GM12864 (cell line): ENCODE results near the gene PTPRB.

Source experiments
- DNase-seq: peaks from one replicate; pipeline ENCODE4 v3.0.0-alpha.2; 2011; ENCODE audit warnings: low read depth
- H3K4me3 ChIP-seq: 2 replicates; pipeline ENCODE4 v1.5.1; 2011; ENCODE audit warnings: mild to moderate bottlenecking, low read depth, low read length, control low read depth
- TF ChIP-seq, protein P1 (sequence below): IDR thresholded peaks from 2 replicates; pipeline ENCODE4 v1.5.1; 2011; ENCODE audit warnings: low read depth, mild to moderate bottlenecking, moderate library complexity, low read length, control low read depth, inconsistent platforms; ENCODE audit errors: missing control alignments

PTPRB gene

DNA sequence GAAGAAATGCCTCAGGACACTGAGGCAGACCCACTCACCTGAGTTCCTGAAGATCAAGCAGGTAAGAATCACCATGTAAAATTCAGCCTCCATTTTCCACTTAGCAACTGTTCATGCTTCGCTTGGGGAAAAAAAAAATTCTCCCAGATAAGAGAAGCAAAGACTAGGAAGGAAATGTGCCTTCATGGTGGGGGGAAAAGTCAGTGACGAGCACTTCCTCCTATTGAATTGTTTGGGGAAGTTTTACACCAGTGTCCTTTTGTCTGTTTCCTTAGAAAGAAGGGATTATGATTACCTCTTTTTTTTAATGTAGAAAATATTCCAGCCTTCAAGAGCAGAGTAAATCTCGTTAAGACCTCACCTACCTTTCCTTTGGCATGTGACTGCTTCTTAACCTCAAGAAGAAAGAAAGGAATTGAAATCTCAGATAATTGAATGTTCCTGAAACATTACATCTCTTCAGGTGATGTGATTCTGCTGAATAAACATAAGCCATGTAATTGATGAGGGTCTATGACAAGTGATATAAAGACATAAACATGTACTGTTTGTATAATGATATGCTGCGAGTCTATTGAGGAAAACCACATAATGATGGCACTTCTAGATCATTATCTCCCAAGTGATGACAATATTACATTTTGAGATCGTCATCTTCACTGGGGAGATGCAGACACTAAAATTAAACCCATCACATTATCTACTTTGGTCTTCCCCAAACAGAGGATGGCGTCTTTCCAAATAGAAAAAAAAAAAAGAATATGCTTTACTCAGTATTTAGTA is at the start of gene PTPRB:
Gene PTPRB (minus strand): TSS at position 127 of the 783 bp plus-strand sequence. CDS start 34 bp downstream, at position 93.
- H3K4me3 ChIP-seq: no peak within 1 kb of the TSS
- no peak for DNase-seq
- TF ChIP-seq, protein P1, sequence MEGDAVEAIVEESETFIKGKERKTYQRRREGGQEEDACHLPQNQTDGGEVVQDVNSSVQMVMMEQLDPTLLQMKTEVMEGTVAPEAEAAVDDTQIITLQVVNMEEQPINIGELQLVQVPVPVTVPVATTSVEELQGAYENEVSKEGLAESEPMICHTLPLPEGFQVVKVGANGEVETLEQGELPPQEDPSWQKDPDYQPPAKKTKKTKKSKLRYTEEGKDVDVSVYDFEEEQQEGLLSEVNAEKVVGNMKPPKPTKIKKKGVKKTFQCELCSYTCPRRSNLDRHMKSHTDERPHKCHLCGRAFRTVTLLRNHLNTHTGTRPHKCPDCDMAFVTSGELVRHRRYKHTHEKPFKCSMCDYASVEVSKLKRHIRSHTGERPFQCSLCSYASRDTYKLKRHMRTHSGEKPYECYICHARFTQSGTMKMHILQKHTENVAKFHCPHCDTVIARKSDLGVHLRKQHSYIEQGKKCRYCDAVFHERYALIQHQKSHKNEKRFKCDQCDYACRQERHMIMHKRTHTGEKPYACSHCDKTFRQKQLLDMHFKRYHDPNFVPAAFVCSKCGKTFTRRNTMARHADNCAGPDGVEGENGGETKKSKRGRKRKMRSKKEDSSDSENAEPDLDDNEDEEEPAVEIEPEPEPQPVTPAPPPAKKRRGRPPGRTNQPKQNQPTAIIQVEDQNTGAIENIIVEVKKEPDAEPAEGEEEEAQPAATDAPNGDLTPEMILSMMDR: no peak

DNA sequence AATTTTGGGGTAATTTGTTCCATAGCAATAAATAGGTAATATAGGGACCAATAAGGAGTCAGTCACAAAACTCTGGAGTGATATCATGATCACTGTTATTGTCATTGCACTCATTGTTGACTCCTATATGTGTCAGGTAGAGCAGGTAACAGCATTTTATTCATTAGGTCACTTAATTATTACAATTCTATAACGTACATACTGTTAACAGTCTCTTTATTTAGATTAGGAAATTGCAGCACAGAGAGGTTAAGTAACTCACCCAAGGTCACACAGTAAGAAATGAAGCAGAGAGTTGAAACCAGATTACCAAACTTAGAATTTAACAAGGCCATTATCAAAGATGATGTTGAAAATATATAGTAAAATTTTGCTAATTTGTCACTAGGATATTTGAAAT is 49.7 kb upstream of the PTPRB start:
- no peak for DNase-seq
- H3K4me3 ChIP-seq: no peak overlapping the region
- TF ChIP-seq, protein P1: no peak

DNA sequence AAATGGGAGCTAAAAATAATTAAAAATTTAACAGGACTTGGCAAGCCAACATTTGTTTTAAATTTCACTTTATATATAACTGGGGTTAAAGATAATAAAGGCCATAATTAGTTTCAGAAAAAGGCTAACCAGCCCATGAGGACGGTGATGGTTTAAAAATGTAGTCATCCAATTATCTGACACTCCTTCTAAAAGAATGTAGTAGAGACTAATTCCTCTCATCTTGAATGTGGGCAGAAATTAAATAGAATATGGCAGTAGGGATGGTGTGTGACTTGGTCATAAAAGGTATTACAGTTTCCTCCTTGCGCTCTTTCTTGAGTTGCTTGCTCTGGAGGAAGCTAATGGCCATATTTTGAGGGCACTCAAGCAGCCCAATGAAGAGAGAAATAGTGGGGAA is 49.1 kb upstream of the PTPRB start:
- TF ChIP-seq, protein P1: no peak
- H3K4me3 ChIP-seq: no peak overlapping the region
- no peak for DNase-seq

DNA sequence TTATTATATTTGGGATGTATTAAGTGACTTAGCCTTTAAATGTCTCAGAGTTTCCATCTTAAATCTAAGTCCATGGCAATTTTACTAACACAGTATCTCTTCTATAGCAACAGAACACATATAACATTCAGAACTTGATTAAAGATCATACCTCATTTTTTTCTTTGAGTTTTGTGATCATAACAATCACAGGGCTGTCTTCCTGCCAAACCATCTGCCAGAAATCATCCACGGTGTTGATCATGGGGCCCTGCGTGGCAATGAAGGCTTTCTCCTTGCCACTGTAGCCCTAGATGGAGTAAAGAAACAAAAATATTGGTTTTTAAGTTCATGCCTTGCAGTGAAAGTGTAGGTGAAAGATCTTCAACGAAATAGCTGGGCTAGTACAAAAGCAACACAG is 46.7 kb upstream of the PTPRB start:
- TF ChIP-seq, protein P1: no peak
- no peak for DNase-seq
- no peak overlapping the region for H3K4me3 ChIP-seq

DNA sequence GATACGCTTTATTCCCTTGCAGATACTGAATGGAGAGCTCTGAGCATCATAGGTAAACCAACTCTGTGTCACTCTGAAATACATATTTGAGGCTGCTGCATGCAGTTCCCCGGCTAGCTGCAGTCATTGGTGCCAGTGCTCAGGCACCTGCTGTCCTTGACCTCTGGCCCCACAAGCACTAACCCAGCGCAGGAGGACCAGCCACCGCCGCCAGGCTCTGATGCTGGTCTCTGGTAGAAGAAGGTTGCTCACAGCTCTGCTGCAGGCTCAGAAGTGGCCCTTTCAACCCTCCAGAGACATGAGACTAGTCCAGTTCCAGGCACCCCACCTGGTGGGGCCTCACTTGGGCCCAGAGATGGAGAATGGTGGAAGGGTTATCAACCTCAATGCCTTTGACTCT is 34.5 kb upstream of the PTPRB start:
- no peak for DNase-seq
- TF ChIP-seq, protein P1: no peak
- no peak overlapping the region for H3K4me3 ChIP-seq

DNA sequence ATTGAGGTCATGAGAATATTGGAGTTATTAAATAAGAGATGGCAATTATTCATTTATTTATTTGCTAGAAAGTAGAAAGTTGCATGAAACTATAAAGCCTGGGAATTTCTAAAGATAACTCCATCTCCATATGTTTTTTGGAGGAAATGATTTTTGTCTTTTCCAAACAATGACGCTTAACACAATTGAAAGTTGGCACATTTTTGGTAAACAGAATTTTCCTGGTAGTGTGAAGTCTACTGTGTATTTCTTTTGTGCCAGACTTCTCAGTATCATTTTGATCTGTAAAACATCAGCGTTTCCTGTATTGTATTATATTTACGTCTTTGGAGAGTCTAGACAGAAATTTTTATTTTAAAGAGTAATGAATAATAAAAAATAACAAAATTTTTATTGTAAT is 33.7 kb upstream of the PTPRB start:
- DNase-seq: no peak
- H3K4me3 ChIP-seq: no peak overlapping the region
- TF ChIP-seq, protein P1: no peak

DNA sequence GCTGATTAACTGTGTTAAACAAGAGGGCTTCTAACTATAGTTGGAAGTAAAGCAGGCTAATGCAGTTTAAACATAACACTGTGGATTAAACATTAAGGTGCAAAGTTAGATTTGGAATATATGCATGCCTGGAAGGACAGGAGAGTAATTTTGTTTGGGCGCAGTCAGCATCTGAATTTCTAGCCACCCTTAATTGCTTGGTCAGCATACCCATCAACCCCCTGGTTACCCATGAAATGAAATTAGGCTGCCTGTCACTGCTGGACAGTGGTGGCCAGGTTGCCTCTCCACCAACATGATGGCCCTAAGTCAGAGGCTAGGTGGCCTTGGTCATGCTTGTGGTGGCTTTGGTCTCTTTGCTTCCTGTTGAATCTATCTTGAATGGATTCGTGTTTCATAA is 30.0 kb upstream of the PTPRB start:
- no peak overlapping the region for H3K4me3 ChIP-seq
- no peak for DNase-seq
- TF ChIP-seq, protein P1: no peak
